Choroid plexus epithelial cell (primary cell): ENCODE measurements around the gene LIMA1.
"Not testable (repeated sequence)": the region's sequence is repeated elsewhere in the genome, so short reads cannot be mapped to it uniquely, and the experiment has no call there.

Experiments used
- DNase-seq: peaks from one replicate; pipeline ENCODE4 v3.0.0-alpha.2; 2010; ENCODE audit warnings: low read depth
- H3K4me3 ChIP-seq: 2 replicates; pipeline ENCODE4 v1.5.1; 2011; ENCODE audit warnings: low read depth, mild to moderate bottlenecking, control low read depth, low read length, moderate library complexity
- CTCF ChIP-seq: conservative IDR thresholded peaks from 2 replicates; pipeline ENCODE4 v1.5.1; 2011; ENCODE audit warnings: low read depth, mild to moderate bottlenecking, control low read depth, inconsistent platforms, low read length, moderate library complexity

LIMA1 gene

GRCh38 chr12:50297996-50298395 is 14.7 kb upstream of the LIMA1 start:
- no peak overlapping the region for H3K4me3 ChIP-seq
- DNase-seq = no peak
- no peak for TF ChIP-seq CTCF

GRCh38 chr12:50297027-50297426 is 13.7 kb upstream of the LIMA1 start:
- TF ChIP-seq CTCF = no peak
- no peak for DNase-seq
- no peak overlapping the region for H3K4me3 ChIP-seq

- no peak for DNase-seq
- H3K4me3 ChIP-seq = no peak overlapping the region
- no peak for TF ChIP-seq CTCF
Measured at GRCh38 chr12:50296554-50296953, 13.2 kb upstream of the LIMA1 start.

GRCh38 chr12:50291377-50291776 is 8.1 kb upstream of the LIMA1 start:
- H3K4me3 ChIP-seq = no peak overlapping the region
- no peak for DNase-seq
- TF ChIP-seq CTCF = no peak

GRCh38 chr12:50290692-50291091 is 7.4 kb upstream of the LIMA1 start:
- not testable (repeated sequence) for DNase-seq

GRCh38 chr12:50287271-50287670 is 4.0 kb upstream of the LIMA1 start:
- TF ChIP-seq CTCF = no peak
- no peak for DNase-seq

More at GRCh38 chr12:50290692-50291091, 7.4 kb upstream of the LIMA1 start:
- not testable (repeated sequence) for H3K4me3 ChIP-seq

GRCh38 chr12:50285253-50285652 is 1.9 kb upstream of the LIMA1 start:
- no peak overlapping the region for H3K4me3 ChIP-seq
- DNase-seq = no peak
- TF ChIP-seq CTCF = no peak

More at GRCh38 chr12:50287271-50287670, 4.0 kb upstream of the LIMA1 start:
- no peak overlapping the region for H3K4me3 ChIP-seq

GRCh38 chr12:50282721-50283228 is 545 bp downstream of the LIMA1 start:
- TF ChIP-seq CTCF = no peak
- DNase-seq = peak; percentile 45

More at GRCh38 chr12:50282721-50283228, 545 bp downstream of the LIMA1 start:
- peak overlapping the region; percentile 86 for H3K4me3 ChIP-seq
